ENCODE data around the gene ADPRHL1.

The ADPRHL1 gene

GRCh38 chr13:113354831-113355610 lies 98.3 kb downstream of the ADPRHL1 start:
- TF ChIP-seq CTCF (IDR thresholded peaks at IDR 0.05; ENCODE audit: low read depth, low read length, missing control alignments) = no peak
- no peak overlapping the region for H3K4me3 ChIP-seq (ENCODE audit: low read depth, low read length)
- DNase-seq (ENCODE audit: low read depth) = no peak
- in situ Hi-C loops (cut with HindIII; ENCODE audit: low sequenced_read_pairs) = no loop called here

GRCh38 chr13:113353254-113353653 lies 100.0 kb downstream of the ADPRHL1 start:
- no peak for DNase-seq (ENCODE audit: low read depth)
- in situ Hi-C loops (cut with HindIII; ENCODE audit: low sequenced_read_pairs) = no loop called here
- no peak overlapping the region for H3K4me3 ChIP-seq (ENCODE audit: low read depth, low read length)
- no peak for TF ChIP-seq CTCF (IDR thresholded peaks at IDR 0.05; ENCODE audit: low read depth, low read length, missing control alignments)

- H3K4me3 ChIP-seq (ENCODE audit: low read depth, low read length) = no peak overlapping the region
- no peak for DNase-seq (ENCODE audit: low read depth)
- no peak for TF ChIP-seq CTCF (IDR thresholded peaks at IDR 0.05; ENCODE audit: low read depth, low read length, missing control alignments)
- in situ Hi-C loops (cut with HindIII; ENCODE audit: low sequenced_read_pairs) = no loop called here
These were observed 101.7 kb downstream of the ADPRHL1 start for GRCh38 chr13:113351514-113352026.

GRCh38 chr13:113350938-113351335 lies 102.4 kb downstream of the ADPRHL1 start:
- no peak for DNase-seq (ENCODE audit: low read depth)
- in situ Hi-C loops (cut with HindIII; ENCODE audit: low sequenced_read_pairs) = no loop called here
- TF ChIP-seq CTCF (IDR thresholded peaks at IDR 0.05; ENCODE audit: low read depth, low read length, missing control alignments) = no peak
- no peak overlapping the region for H3K4me3 ChIP-seq (ENCODE audit: low read depth, low read length)

- no peak overlapping the region for H3K4me3 ChIP-seq (ENCODE audit: low read depth, low read length)
- in situ Hi-C loops (cut with HindIII; ENCODE audit: low sequenced_read_pairs) = no loop called here
- no peak for TF ChIP-seq CTCF (IDR thresholded peaks at IDR 0.05; ENCODE audit: low read depth, low read length, missing control alignments)
- no peak for DNase-seq (ENCODE audit: low read depth)
These were observed 103.0 kb downstream of the ADPRHL1 start for GRCh38 chr13:113350065-113350937.

Measured in astrocyte of the cerebellum (primary cell).